Hindlimb muscle (tissue), 1 donor: ENCODE data around the gene SP6. TPM values are rescaled to one million over a fixed set of nuclear protein-coding genes. Genes with fewer than 3 reads are reported as not detected.

Source experiments
- DNase-seq: peaks from one replicate; pipeline ENCODE4 v3.0.0-alpha.2; 2013
- polyA plus RNA-seq: library from polyadenylated mRNA; unstranded; fragments of 120-200 nt; gene quantifications from one replicate; pipeline ENCODE4 v1.2.1, GENCODE V29; 2013; ENCODE audit not compliant: insufficient read length

SP6 gene
- polyA plus RNA-seq, 1 donor: 0.93 TPM

DNA sequence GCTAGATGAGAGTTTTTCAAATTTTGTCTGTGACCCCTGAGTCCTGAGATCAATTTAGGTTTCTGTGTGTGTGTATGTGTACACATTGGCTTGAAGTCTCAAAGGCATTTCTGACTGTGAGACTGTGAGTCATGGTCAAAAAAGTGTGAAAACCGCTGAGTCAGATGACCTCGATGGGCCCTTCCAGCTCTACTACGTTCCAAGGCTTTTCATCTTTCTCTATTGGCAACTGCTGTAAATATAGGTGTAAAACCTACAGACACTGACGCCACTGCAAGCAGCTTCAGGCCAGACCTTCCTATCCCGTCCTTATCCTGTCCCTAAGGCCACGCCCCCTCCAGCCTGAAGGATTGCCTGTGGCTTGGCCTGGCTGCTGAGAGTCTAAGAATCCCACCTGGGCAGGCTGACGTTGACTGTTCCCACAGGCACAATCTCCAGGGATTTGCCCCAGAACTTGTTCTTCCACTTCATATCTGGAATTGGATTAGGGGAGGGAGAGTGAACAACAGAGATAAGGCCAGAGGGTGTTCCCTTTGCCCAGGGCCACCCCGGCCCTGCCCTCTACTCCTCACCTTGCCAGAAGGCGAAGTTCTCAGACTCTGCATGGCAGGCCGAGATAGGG, 40.7 kb downstream of the SP6 start:
- no peak for DNase-seq

DNA sequence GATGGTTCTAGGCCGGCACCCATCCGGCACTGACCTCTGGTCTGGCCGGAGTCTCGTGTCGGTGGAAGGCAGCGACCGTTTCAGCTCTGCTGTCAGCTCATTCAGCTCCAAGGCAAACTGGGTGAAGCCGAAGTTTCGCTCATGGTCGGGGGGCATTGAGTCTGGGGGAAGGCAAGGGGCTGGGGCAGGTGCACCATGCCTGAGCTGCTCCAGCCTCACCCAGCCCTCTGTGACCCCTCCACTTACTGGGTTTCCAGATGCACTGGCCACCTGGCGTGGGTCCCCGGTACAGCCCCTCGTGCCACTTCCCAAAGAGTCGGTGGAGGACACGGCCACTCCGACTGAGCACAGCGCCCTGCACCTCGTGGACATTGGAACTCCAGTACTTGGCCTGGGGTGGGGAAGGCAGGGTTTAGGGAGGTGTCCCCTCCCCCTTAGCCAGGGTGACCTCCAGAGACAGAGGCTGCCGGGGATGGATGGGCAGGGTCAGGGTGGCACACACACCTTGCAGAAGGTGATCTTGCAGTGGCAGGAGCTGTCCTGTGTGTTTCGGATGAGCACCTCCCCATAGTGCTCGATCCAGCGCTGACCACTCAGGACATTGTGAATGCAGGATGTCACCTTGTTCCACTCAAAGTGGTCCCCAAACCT, 42.0 kb downstream of the SP6 start:
- no peak for DNase-seq

DNA sequence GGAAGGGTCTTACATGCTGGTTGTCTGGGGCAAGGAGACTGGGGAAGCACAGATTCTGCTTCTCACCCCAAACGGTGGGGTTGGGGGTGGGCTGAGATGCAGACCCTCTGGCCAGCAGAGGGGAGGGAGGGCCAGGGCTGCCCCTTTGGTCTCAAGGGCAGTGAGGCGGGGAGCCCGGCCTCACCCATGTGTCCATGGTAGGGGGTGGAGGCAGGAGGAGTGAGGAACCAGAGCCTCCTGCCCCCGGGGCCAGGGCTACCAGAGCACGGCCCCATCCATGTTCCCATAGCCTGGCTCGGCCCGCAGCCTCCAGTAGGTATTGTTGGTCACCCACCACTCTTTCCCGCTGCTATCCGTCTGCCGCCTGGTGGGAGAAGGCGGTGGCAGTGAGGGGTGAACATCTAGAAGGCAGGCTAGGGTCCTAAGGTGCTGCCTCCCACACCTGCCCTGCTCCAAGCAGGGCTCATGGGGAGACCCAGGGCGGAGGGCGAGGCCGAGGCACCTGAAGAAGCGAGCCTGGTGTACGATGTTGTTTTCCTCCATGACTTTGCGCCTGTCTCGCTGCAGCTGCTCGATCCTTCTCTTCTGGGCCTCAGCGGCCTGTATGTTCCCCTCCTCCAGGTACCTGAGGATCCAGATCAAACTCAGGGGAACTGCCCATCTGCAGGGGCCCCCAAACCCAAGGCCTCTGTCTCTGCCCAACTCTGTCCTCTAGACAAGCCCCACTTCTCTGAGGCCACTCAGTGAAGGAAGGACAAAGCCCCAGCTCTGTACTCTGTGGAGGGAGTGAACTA, 42.7 kb downstream of the SP6 start:
- DNase-seq: no peak

DNA sequence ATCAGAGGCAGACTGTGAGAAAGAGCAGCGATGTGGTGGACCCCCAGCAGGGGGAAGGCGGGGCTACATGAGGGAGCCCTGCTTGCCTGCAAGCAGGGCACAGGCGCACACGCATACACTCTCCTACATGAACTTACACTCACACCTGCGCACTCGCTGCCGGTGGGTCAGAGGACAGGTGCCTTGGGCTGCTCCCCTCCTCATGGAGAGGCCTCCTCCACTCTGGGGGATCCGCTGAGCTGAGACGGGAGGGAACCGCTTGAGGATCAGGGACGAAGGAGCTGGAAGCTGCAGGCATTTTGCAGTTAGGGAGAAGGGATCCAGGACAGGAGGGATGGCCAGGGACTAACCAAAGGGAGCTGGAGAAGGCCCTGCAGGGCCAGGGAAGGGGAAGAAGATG, 43.5 kb downstream of the SP6 start:
- no peak for DNase-seq

DNA sequence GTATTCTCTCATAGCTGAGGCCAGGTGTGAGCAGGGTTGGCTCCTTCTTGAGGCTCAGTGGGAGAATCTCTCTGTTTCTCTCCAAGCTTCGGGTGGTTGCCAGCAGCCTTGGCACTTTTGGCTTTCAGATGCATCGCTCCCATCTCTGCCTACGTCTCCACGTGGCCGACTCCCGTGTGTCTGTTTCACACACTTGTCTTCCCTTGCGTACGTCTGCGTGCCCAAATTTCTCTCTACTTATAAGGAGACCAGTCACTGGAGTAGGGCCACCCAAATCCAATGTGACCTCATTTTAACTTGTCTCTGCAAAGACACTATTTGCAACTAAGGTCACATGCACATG, 44.1 kb downstream of the SP6 start:
- no peak for DNase-seq

DNA sequence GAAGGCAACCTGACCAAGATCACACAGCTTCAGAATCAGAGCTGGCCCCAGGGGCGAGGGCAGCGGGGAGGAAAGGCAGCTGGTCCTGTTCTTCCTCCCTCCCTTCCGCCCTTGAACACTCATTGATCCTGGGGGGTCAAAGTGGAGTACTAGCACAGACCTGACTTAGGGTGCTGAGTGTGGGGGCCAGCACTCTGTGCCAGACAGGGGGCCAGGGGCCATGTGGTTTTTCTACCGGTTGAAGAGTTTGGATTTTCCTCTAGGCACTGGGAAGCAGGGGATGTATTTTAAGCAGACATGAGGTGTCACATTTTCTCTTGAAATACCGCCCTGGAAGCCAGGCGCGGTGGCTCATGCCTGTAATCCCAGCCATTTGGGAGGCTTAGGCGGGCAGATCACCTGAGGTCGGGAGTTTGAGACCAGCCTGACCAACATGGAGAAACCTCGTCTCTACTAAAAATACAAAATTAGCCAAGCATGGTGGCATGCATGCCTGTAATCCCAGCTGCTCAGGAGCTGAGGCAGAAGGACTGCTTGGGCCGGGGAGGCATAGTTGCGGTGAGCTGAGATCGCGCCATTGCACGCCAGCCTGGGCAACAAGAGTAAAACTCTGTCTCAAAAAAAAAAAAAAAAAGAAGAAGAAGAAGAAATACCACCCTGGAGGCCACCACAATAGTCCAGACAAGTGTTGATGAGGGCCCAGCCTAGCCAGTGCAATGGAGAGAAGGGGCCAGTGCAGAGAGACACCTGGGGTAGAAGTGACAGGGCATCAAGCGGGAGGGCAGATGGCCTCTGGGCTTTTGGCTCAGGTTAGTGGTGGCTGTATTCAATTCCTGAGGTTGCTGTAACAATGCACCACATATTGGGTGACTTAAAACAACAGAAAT, 44.7 kb downstream of the SP6 start:
- DNase-seq: no peak

DNA sequence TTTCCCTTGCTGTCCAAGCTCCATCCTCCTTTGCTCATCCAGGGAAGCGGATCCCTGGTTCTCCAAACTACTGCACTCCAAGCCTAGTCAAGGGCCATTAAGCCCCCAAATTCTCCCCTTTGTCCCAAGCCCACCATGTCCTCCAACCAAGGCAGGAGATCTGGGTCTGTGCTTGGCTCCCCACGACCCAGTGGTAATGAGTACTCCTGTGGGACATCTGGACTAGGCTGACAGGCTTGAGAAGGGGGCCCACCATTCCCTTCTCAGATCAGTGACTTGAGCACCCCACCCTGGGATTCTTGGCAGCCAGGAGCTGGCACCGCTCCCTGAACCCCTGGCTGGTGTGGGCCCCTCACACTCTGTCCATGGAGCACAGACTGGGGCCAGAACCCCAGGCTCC, 46.5 kb downstream of the SP6 start:
- no peak for DNase-seq

DNA sequence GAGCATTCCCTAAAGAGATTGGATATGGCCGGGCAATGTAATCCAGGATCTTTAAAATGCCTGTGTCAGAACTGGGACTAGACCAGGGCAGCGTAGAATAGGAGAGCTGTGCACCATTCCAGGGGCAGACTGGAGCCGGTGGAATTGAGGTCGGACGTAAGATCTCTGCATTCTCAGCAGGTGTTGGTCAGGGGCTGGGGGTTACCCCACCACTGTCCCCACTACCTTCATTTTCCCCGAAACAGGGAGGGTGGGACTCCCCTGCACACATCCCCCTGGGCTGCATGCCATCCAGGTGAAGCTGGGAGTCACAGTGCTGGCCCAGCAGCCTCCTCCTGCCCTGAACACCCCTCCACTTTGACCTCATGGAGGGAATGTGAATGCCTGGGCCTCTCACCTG, 47.2 kb downstream of the SP6 start:
- DNase-seq: no peak

DNA sequence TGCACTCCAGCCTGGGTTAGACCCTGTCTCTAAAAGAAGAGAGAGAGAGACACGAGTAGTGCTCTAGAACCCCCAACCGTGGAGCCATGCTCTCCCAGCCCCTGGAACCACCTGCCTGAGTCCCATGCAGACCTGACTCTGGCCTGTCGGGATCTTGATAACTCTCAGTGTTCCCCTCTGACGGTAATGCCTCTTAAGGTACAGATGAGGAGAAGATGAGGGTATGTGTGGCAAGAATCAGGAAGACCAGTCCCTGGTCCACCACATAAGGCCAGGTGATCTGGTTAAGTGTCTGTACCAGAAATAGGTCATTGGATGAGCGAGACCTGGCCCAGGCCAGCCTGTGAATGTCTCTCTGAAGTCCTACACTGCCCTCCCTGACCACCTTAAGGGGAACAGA, 47.8 kb downstream of the SP6 start:
- no peak for DNase-seq

DNA sequence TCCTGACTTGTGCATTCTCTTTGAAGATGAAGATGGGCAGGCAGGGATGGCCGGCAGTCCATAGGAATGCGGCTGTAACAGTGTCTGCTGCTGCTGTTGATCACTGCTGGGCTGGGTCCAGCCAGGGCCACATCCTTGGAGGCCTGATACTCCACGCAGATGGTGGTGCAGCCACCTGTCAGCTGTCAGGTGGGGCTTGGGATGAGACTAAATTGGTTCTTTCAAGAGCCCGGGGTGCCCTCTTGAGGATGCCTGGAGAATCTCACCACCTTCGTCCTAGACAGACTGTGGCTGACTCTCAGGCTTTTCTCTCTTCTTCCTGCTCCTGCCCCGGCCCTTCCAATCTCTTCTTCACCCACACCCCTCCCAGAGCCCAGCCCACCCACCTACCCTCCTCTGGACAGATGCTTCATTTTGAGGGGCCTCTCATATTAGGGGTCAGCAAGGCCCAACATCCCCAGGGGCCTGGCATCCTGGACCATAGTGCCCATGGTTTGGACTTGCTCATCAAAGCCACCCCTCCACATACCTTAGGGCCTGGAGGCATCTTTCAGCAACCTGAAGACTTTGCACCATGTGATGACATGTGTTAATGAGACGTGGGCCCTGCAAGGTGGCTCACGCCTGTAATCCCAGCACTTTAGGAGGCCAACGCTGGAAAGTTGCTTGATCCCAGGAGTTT, 48.5 kb downstream of the SP6 start:
- DNase-seq: no peak

DNA sequence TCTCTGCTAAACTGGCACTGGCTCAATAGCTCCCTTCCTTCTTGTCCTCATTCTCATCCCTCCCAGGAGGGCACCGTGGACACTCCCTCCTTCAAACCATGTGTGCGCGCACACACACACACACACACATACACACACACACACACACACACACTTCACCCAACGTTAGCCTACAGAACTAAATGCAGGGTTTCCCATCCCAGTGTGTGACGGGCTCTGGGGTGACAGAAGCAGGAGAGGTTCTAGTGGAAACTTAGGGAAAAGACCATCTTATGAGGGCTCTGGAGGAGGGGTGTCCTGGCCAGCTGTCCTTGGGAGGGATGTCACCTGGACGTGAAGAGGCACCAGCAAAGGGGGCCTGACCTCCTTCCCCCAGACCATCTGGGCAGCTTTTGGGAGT, 49.1 kb downstream of the SP6 start:
- DNase-seq: no peak

DNA sequence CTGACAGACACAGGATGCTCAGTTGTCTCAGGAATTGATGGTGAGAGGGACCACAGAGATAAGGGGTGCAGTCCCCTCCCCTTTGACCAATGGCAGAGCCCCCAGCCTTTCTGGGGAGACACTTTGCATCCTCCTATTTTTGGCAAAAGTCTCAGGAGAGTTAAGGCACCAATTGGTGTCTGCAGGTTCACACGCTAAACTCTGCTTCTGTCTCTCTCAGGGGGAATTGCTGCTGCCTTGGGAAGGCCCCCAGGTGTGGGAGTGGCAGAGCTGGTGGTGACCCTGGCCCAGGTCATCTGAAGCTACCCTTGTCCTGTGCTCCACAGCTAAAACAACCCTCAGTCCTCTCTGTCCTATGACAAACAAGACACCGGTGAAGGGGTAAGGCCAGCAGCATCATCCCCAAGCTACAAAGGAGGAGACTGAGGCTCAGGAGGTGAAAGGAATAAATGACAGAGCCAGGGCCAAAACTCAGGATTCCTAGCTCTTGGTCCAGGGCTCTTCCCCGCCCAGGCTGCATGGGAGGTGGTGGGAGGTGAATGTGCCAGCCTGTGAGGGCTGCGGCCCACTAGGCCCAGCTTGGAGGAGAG, 49.7 kb downstream of the SP6 start:
- no peak for DNase-seq

DNA sequence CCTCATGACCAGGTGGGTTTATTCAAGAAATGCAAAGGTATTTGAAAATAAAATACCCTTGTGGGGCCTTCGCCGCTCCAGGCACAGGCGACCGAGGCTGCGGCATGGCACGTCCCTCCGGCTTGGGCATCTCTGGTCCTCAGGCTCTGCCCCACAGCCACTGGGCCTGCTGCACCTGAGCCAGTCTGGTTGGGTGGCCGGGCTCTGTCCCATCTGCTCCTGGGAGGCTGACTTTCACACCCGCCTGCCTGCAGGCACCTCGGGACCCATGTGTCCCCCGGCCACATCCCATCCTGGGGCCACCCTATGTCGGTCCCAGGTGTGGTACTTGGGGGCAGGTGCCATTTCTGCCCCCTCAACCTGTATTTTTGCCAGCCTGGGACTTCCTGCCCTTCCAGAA, 50.3 kb downstream of the SP6 start:
- no peak for DNase-seq

DNA sequence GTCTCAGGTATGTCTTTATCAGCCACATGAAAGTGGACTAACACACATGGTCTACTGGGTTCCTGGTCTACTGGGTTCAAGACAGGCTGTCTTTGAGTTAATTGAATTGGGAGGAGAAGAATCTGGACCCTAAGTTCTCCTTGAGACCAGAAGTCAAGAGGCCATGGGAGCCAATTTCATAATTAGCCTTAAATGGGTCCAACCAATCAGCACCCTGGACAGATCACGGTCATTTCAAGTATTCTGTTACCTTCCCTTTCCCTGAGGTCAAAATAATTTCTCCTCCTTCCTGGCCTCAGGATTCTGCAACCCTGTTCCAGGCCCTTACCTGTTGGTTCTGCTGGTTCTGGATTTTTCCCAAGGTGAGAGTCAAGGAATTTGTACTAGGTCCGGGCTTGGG, 53.2 kb downstream of the SP6 start:
- DNase-seq: no peak

Other genes with a start within 250 kb of the SP6 start
- 144 TPM for gene KPNB1, start 201.2 kb downstream of the SP6 start, polyA plus RNA-seq
- 38.6 TPM for gene TBKBP1, start 157.0 kb downstream of the SP6 start, polyA plus RNA-seq
- 0.15 TPM for gene TBX21, start 117.9 kb downstream of the SP6 start, polyA plus RNA-seq
- 16.1 TPM for gene OSBPL7, start 29.4 kb downstream of the SP6 start, polyA plus RNA-seq
- 68.7 TPM for gene MRPL10, start 19.6 kb downstream of the SP6 start, polyA plus RNA-seq
- gene LRRC46, start 19.5 kb downstream of the SP6 start, polyA plus RNA-seq: 1.5 TPM
- 26.5 TPM for gene SCRN2, start 9.9 kb downstream of the SP6 start, polyA plus RNA-seq
- gene SP2, start 45.1 kb upstream of the SP6 start, polyA plus RNA-seq: 19.0 TPM
- 11.2 TPM for gene PNPO, start 90.4 kb upstream of the SP6 start, polyA plus RNA-seq
- gene PRR15L, start 106.7 kb upstream of the SP6 start, polyA plus RNA-seq: not detected
- 74.7 TPM for gene CDK5RAP3, start 120.0 kb upstream of the SP6 start, polyA plus RNA-seq
- gene COPZ2, start 186.6 kb upstream of the SP6 start, polyA plus RNA-seq: 39.1 TPM
- gene NFE2L1, start 197.2 kb upstream of the SP6 start, polyA plus RNA-seq: 302 TPM